Measurements from ENCODE around the gene MRPS21.
"Not testable (repeated sequence)": the region's sequence is repeated elsewhere in the genome, so short reads cannot be mapped to it uniquely, and the experiment has no call there.

DNA sequence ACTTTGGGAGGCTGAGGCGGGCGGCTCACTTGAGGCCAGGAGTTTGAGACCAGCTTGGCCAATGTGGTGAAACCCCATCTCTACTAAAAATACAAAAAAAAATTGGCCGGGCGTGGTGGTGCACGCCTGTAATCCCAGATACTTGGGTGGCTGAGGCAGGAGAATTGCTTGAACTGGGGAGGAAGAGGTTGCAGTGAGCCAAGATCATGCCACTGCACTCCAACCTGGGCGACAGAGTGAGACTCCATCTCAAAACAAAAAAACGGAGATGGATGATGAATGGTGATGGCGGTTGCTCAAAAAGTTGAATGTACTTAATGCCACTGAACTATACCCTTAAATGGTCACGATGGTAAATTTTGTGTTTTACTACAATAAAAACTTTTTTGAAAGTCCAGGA is 14.9 kb downstream of the MRPS21 start:
- TF ChIP-seq, protein P1, sequence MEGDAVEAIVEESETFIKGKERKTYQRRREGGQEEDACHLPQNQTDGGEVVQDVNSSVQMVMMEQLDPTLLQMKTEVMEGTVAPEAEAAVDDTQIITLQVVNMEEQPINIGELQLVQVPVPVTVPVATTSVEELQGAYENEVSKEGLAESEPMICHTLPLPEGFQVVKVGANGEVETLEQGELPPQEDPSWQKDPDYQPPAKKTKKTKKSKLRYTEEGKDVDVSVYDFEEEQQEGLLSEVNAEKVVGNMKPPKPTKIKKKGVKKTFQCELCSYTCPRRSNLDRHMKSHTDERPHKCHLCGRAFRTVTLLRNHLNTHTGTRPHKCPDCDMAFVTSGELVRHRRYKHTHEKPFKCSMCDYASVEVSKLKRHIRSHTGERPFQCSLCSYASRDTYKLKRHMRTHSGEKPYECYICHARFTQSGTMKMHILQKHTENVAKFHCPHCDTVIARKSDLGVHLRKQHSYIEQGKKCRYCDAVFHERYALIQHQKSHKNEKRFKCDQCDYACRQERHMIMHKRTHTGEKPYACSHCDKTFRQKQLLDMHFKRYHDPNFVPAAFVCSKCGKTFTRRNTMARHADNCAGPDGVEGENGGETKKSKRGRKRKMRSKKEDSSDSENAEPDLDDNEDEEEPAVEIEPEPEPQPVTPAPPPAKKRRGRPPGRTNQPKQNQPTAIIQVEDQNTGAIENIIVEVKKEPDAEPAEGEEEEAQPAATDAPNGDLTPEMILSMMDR (IDR thresholded peaks at IDR 0.05) = not testable (repeated sequence)
- TF ChIP-seq RCOR1 (IDR thresholded peaks at IDR 0.05; ENCODE audit: low read depth, low read length); CHD2 (IDR thresholded peaks at IDR 0.05; ENCODE audit: low read length, partially characterized antibody); HDAC2 (IDR thresholded peaks at IDR 0.05); EP300 (IDR thresholded peaks at IDR 0.05); RAD21 (conservative IDR thresholded peaks at IDR 0.05 in 1 of 2, IDR thresholded peaks at IDR 0.05 in 1 of 2); POLR2AphosphoS2 (conservative IDR thresholded peaks at IDR 0.05; ENCODE audit: low read length); ESRRA (IDR thresholded peaks at IDR 0.05; ENCODE audit: borderline replicate concordance, low read length); POLR2A (IDR thresholded peaks at IDR 0.05; ENCODE audit: low read length); CBX8 (IDR thresholded peaks at IDR 0.05); MAFK (IDR thresholded peaks at IDR 0.05; ENCODE audit: partially characterized antibody); NPAS2 (CRISPR knock-in tag; IDR thresholded peaks at IDR 0.05; ENCODE audit: borderline replicate concordance); JUNB (IDR thresholded peaks at IDR 0.05): not testable (repeated sequence)
- TF ChIP-seq, protein P2, sequence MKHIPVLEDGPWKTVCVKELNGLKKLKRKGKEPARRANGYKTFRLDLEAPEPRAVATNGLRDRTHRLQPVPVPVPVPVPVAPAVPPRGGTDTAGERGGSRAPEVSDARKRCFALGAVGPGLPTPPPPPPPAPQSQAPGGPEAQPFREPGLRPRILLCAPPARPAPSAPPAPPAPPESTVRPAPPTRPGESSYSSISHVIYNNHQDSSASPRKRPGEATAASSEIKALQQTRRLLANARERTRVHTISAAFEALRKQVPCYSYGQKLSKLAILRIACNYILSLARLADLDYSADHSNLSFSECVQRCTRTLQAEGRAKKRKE (CRISPR knock-in tag; IDR thresholded peaks at IDR 0.05; ENCODE audit: low read depth) = not testable (repeated sequence)

Measured in A549 (cell line).